SIG-M5 (cell line): ENCODE measurements around the gene FRMD8.
"Not testable (repeated sequence)": the region's sequence is repeated elsewhere in the genome, so short reads cannot be mapped to it uniquely, and the experiment has no call there.

ENCODE experiments used
- DNase-seq: peaks from one replicate; lab custom pipeline; 2025; lab: John Stamatoyannopoulos, UW

Gene FRMD8

DNA sequence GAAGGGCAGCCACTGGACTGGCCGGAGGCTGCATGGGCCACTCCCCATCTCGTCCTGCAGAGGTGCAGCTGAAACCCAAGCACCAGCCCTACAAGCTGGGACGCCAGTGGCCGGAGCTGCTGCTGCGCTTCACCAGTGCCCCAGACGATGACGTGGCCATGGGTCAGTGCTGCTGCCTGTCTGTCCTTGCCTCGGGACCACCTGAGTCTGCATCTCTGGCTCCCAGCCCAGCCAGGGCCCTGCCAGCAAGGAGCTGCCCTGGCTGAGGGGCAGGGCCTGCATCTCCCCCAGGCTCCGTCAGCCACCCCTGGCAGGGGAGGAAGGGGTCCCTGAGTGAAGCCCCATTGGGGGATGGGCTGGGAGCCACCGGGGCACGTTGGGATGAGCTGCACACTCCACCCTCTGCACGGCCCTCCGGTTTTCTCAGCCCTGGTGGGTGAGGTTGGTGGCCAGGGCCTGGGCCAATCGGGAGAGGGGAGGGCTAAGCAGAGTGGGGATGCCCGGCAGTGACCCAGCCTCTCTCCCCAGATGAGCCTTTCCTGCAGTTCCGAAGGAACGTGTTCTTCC lies 7.2 kb downstream of the FRMD8 start:
- DNase-seq, result no peak

- DNase-seq, result no peak
Observed at GRCh38 chr11:65394125-65394536, 7.7 kb downstream of the FRMD8 start.

DNA sequence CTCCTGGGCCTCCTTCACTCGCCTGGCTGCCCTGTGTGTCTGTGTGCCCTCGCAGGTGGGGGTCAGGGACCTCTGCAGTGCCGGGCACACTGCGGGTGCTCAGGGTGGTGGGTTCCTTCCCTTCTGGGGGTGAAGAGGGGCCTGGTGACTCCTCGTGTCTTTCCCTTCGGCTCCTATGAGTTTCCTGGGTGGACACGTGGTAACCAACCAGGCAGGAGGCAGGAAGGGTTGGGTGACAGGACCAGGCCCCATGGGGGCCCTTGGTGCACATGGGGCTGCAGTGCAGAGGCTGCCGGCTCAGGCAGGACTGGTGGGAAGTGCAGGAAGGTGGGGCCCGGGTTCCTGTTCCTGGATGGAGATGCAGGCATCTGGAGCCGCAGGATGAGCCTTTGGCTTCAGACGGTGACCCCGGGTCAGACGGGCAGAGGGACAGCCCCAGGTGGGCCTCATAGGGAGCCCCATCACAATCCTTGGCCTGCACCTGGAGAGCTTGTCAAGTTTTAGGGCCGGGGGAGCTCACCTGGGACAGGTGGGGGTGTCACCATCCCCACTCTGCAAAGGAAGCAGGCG lies 9.6 kb downstream of the FRMD8 start:
- no peak for DNase-seq

DNA sequence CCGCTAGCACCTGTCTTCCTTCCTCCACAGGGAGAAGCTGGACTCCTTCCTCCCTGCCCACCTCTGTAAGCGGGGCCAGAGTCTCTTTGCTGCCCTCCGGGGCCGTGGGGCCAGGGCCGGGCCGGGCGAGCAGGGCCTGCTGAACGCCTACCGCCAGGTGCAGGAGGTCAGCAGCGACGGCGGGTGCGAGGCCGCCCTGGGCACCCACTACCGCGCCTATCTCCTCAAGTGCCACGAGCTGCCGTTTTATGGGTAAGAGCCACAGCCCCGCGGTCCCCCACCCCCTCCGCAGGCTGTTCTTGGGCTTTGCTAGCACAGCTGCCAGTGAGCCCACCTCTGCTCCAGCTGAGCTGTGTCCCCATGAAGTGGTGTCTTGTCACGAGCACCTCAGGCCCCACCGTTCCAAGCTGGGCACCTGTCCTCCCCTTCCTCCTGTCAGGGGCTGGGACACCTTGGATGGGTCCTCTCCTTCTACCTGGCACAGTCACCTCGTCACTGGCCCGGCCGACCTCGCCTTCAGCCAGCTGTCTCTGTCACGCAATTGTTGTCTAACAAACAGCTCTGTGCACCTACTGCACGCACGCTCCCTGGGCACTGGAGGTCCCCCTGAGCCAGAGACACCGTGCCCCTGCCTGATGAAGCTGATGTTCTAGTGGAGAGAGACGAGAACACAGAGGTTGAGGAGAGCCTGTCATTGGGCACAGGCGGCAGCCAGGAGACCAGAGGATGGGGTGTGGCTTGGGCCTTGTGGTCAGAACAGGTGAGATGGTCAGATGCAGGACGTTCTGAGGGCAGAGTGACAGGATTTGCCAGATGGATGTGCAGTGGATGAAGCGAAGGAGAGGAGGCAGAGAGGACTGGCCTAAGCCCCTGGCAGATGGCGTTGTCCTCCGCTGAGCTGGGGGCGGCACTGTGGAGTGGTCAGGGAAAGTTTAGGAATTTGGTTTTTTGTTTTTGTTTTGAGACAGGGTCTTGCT lies 10.6 kb downstream of the FRMD8 start:
- no peak for DNase-seq

DNA sequence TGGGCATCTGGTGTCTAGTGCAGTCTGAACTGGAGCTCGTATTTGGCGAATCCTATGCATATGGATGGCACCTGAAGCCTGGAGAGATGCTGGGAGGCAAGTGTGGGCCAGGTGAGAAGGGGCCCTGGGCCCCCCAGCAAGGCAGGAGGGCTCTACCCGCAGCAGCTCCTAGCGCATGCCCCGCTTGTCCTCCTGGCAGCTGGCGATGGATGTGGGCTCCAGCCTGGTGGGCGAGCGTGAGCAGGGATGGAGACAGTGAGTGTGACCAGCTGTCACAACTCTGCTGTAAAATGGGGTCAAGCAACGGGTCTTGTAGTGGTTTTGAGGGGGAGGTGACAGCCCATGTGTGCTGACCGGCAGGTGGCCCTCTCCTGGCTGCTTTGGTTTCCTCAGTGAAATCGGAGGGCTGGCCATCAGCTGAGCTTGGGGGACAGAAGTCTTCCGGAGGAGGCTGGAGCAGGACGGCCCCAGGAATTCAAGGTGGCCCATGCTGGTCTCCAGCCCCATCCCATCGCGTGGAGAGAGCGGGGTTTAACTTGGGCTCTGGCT lies 12.0 kb downstream of the FRMD8 start:
- DNase-seq, result no peak

DNA sequence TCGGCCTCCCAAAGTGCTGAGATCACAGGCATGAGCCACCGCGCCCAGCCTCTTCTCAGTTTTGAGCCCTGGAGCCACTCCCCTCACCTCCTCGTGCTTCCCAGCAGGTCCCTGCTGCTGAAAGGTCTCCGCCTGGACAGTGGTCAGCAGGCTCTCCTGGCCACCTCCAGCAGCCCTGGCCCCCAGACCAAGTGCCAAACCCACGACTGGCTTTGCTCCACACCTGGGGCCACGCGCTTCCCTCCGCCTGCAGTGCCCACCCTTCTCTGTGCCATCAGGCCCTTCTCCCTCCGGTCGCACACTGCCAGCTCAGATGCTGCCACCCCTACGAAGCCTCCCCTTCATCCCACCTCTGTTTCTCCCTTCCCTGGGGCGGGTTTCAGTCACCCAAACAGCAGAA lies 12.8 kb downstream of the FRMD8 start:
- no peak for DNase-seq

- DNase-seq, result no peak
Observed at GRCh38 chr11:65399845-65400244, 13.4 kb downstream of the FRMD8 start.

DNA sequence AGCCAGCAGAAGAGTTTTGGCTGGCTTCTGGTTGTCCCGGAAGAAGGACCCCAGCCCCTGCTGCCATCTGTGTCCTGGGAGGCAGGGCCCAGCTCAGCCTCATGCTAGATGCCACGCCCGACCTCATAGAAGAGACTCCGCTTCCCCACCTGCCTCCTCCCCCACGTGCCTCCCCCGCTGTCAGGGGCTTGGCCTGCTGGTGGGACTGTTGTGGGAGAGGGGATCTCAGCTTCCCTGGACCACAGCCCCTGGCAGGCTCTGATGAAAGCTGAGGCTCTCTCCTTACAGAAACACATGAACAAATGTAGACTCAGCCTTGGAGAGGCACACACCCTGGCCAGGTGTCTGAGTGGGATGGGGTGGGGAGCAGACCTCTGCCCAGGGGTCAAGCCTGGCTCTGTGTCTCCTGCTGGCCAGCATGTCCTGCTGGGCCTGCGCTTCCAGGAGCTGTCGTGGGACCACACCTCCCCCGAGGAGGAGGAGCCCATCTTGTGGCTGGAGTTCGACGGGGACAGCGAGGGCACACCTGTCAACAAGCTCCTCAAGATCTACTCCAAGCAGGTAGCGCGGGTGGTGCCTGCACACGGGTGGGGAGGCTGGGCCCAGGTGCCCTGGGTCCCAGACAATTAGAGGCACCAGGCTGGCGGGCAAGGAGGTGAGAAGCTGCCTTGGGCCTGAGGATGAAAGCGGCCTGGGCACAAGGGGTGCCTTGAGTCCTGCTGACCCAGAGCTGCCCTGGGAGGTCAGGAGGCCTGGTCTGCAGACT lies 14.1 kb downstream of the FRMD8 start:
- DNase-seq, result no peak

DNA sequence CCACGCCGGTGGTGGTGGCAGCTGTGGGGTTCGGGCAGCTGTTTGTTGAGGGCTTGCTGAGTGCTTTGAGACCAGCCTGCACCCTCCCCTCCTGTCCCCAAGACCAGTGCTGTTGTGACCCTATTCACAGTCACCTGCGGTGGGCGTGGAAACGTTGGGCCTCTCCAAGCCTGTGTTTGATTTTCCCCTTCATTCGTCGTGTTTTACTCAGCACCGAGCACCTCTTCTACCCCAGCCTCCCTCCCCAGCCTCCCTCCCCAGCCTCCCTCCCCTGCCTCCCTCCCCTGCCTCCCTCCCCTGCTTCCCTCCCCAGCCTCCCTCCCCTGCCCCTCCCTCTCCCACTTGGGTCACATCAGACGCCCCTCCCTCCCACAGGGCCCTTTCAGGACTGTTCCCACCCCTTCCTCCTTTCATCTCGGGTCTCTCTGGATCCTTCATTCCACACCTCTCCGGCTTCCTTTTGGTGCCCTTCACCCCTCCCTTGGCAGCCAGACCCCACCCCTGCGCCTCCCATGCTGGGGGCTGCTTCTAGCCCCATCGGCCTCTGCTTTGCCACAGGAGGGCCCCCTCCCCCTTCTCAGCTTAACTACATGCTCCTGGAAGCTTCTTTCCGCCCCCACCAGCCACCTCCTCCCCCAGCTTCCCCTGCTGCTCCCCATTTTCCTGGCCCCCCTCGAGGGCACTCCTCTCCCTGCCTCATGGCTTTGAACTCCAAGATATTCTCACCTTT lies 14.8 kb downstream of the FRMD8 start:
- no peak for DNase-seq

DNA sequence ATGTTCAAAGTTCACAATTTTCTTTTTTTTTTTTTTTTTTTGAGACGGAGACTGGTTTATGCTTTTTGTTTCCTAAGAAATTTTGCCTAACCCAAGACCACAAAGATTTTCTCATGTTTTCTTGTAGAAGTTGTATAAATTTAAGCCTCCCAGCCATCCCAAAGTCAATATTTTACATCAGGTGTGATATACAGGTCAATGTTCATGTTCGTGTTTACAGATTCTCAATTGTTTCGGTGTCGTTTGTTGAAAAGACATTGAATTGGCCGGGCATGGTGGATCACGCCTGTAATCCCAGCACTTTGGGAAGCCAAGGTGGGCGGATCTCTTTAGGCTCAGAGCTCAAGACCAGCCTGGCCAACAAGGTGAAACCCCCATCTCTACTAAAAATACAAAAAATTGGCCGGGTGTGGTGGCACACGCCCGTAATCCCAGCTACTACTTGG lies 15.4 kb downstream of the FRMD8 start:
- no peak for DNase-seq

DNA sequence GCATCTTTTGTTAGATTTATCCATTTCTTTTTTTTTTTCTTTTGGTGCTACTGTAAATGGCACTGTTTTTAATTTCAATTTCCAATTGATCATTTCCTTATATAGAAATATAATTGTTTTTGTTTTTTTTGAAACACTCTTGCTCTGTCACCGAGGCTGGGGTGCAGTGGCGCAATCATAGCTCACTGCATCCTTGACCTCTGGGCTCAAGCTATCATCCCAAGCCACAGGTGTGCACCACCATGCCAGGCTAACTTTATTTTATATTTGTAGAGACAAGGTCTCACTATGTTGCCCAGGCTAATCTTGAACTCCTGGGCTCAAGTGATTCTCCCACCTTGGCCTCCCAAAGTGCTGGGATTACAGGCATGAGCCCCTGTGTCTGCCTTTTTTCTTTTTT lies 16.4 kb downstream of the FRMD8 start:
- no peak for DNase-seq

- DNase-seq, result peak; percentile 43
Observed at GRCh38 chr11:65403607-65404121, 17.2 kb downstream of the FRMD8 start.

DNA sequence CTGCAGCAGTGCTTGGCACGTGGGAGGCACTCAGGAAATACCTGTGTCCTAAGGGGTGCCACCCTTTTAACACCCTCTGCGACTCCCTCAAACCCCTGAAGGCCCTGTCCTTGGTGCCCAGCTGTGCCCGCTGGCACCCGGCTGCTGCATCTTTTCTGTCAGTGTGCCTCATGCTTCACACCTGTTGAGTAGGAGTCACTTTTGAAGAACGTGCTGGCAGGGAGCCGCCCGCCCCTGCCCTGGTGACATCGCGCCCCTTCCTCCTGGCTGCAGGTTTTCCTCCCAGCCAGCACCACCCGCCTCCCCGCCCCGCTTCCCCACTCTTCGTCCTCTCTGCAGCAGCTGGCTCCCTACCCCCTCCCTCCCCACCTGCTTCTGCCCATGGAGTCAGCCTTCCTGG lies 17.8 kb downstream of the FRMD8 start:
- DNase-seq, result no peak

DNA sequence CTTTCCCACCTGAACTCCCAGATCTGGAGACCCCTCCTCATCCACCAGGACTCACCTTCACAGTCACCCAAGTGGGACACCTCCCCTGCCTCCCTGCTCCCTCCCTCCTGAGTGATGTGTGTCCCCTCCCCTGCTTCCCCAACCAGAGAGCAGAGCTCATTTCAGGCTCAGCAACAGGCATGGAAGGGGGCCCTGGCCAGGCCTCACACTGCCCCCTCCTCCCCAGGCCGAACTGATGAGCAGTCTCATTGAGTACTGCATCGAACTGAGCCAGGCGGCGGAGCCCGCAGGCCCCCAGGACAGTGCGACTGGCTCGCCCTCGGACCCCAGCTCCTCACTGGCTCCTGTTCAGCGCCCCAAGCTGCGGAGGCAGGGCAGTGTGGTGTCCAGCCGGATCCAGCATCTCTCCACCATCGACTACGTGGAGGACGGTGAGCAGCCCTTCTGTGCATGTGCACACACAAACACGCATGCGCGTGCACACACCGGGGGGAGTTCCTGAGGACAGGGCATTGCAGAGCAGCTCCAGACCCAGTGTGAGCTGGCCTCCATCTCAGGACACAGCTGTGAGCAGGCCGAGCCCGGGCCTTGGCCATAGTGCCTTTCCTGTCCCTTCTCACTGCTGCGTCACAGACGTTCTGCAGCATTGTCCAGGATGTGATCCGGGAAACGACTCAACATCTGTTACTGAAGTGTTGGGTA lies 18.4 kb downstream of the FRMD8 start:
- no peak for DNase-seq

- no peak for DNase-seq
Observed at GRCh38 chr11:65410936-65411680, 24.7 kb downstream of the FRMD8 start.

DNA sequence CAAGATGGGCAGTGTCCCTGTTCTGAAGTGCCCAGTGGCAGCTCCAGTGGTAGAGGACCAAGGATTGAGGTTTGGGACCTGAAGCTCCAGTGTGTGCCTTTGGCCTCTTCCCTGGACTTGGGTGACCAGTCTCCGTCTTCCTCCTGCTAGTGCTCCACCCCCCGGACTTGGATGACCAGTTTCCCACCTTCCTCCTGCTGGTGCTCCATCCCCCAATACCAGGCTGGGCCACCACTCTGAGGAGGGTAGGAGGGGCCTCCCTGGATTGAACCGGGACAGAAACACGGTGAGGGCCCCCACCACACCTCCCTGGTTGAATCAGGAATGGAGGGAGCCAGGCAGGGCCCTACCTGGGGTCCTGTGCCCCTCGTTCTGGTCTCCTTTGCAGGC lies 25.2 kb downstream of the FRMD8 start:
- no peak for DNase-seq

DNA sequence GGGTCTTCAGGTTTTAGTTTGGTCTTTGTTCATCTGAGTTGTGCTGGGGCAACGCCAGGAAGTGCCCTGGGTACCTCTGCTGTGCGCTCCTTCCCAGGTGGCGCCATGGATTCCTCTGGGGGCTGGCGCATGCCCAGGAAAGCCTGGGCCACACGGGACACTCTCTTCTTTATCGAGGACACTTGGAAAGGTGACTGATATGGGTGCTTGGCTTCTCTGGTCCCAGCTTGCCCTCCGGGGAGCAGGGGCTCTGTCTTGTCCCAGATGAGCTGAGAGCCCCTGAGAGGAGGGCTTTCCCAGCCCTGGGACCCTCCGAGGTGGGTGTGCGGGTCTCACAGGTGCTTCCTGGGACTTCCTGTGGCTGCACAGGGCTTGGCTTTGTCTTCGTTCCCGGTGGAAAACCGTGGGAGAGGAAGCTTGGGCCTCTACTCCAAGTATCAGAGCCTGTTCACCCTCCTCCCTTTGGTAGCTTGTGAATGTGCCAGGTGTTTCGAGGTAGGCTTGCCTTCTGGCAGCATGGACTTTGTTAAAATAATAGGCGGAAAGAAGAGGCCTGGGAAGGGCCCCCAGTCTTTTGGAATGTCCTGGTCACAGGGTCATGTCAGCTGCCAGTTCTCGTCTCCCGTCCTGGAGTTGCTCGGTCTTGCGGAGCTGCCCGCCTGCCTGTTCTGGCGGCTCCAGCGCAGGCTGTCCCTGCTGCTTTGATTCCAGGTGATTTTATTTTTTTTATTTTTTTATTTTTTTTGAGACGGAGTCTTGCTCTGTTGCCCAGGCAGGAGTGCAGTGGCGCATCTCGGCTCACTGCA lies 26.0 kb downstream of the FRMD8 start:
- DNase-seq, result no peak

- DNase-seq, result not testable (repeated sequence)
Observed at GRCh38 chr11:65413077-65413664, 26.7 kb downstream of the FRMD8 start.
